CD4-positive, alpha-beta T cell treated with Interleukin-4 for 1 hour (primary cell): ENCODE data around the gene IKZF1.

Experiments
- DNase-seq, 2 donors: peaks; one replicate each; pipeline ENCODE4 v3.0.0-alpha.2; 2020 to 2022

IKZF1 gene

GRCh38 chr7:50356212-50356944, 51.9 kb downstream of the IKZF1 start:
- peak; percentile 40 to 76 for DNase-seq

- DNase-seq: no peak
Observed at GRCh38 chr7:50356945-50357268, 52.4 kb downstream of the IKZF1 start.

GRCh38 chr7:50357426-50357825, 52.9 kb downstream of the IKZF1 start:
- peak in 1 of 2 donors; percentile 14 for DNase-seq

GRCh38 chr7:50358041-50358705, 53.7 kb downstream of the IKZF1 start:
- peak in 1 of 2 donors; percentile 53 for DNase-seq

- DNase-seq: no peak
Observed at GRCh38 chr7:50358779-50359178, 54.3 kb downstream of the IKZF1 start.

- no peak for DNase-seq
Observed at GRCh38 chr7:50359258-50359994, 54.9 kb downstream of the IKZF1 start.

- DNase-seq: peak; percentile 88 to 91
Observed at GRCh38 chr7:50359995-50360925, 55.7 kb downstream of the IKZF1 start.

- no peak for DNase-seq
Observed at GRCh38 chr7:50362142-50362541, 57.6 kb downstream of the IKZF1 start.

- peak; percentile 76 to 78 for DNase-seq
Observed at GRCh38 chr7:50362712-50363282, 58.3 kb downstream of the IKZF1 start.

- DNase-seq: peak; percentile 58 to 70
Observed at GRCh38 chr7:50363327-50364060, 59.0 kb downstream of the IKZF1 start.

- DNase-seq: no peak
Observed at GRCh38 chr7:50364645-50365044, 60.1 kb downstream of the IKZF1 start.

GRCh38 chr7:50366311-50366710, 61.8 kb downstream of the IKZF1 start:
- DNase-seq: no peak

GRCh38 chr7:50367100-50367499, 62.6 kb downstream of the IKZF1 start:
- peak; percentile 50 to 66 for DNase-seq

- DNase-seq: no peak
Observed at GRCh38 chr7:50367570-50367969, 63.1 kb downstream of the IKZF1 start.

GRCh38 chr7:50368366-50368765, 63.9 kb downstream of the IKZF1 start:
- no peak for DNase-seq

GRCh38 chr7:50369143-50370026, 64.9 kb downstream of the IKZF1 start:
- peak; percentile 74 to 86 for DNase-seq

- DNase-seq: no peak
Observed at GRCh38 chr7:50370884-50371283, 66.4 kb downstream of the IKZF1 start.

- peak in 1 of 2 donors; percentile 46 for DNase-seq
Observed at GRCh38 chr7:50371551-50372021, 67.1 kb downstream of the IKZF1 start.

GRCh38 chr7:50372923-50373322, 68.4 kb downstream of the IKZF1 start:
- peak in 1 of 2 donors; percentile 42 for DNase-seq

- DNase-seq: no peak
Observed at GRCh38 chr7:50376056-50376820, 71.7 kb downstream of the IKZF1 start.
